ENCODE data around the gene P2RY13. TPM values are rescaled to one million over a fixed set of nuclear protein-coding genes. Genes with fewer than 3 reads are reported as not detected.

The P2RY13 gene
- total and polyA plus RNA-seq, 2 of the 4 experiments (the other 2 are of a cell fraction), result not detected

- no peaks in the 10 kb centered on the region for H3K79me1 ChIP-seq (ENCODE audit: low read depth in 1 of 2, low read length in 2 of 2)
- H2BK120ac ChIP-seq (ENCODE audit: low read depth, low read length), result peak overlapping the region; percentile 47
- TF ChIP-seq USF2 (IDR thresholded peaks at IDR 0.05; ENCODE audit: low read depth, low read length) (no peak), BHLHE40 (IDR thresholded peaks at IDR 0.05; ENCODE audit: low read depth, low read length) (no peak), RCOR1 (IDR thresholded peaks at IDR 0.05; ENCODE audit: insufficient replicate concordance, low read length) (no peak), ELK1 (IDR thresholded peaks at IDR 0.05; ENCODE audit: borderline replicate concordance, low read depth, low read length) (no peak), NFE2L2 (IDR thresholded peaks at IDR 0.05; ENCODE audit: low read depth, low read length) (no peak), RAD21 (IDR thresholded peaks at IDR 0.05; ENCODE audit: low read length) (no peak), CTCF (conservative IDR thresholded peaks at IDR 0.05; ENCODE audit: low read depth, low read length) (no peak), FOS (IDR thresholded peaks at IDR 0.05; ENCODE audit: low read depth, low read length) (no peak), MAFK (IDR thresholded peaks at IDR 0.05; ENCODE audit: low read depth, low read length) (no peak), SMC3 (IDR thresholded peaks at IDR 0.05; ENCODE audit: low read depth, low read length) (no peak), CEBPB (IDR thresholded peaks at IDR 0.05; ENCODE audit: low read depth, low read length) (no peak), RFX5 (IDR thresholded peaks at IDR 0.05; ENCODE audit: low read depth, low read length) (no peak), POLR2A (IDR thresholded peaks at IDR 0.05; ENCODE audit: low read depth, low read length) (no peak), MAZ (IDR thresholded peaks at IDR 0.05; ENCODE audit: borderline replicate concordance, low read depth, low read length) (no peak), MXI1 (IDR thresholded peaks at IDR 0.05; ENCODE audit: borderline replicate concordance, low read depth, low read length) (no peak), CHD1 (IDR thresholded peaks at IDR 0.05; ENCODE audit: low read depth, low read length) (no peak)
- dilution Hi-C loops (cut with HindIII; ENCODE audit: low sequenced_read_pairs, unreplicated experiment), result no loop called here
- peaks cover 6% of the 10 kb centered on the region; the same call in 1 of the 2 replicates for H3K9me1 ChIP-seq (ENCODE audit: insufficient read depth, low read length)
- no peak overlapping the region for H2BK5ac ChIP-seq (ENCODE audit: low read depth, low read length, poor library complexity, severe bottlenecking)
- H3K4me1 ChIP-seq (ENCODE audit: control insufficient read depth, insufficient read depth, low read length), result peaks cover 13% of the 10 kb centered on the region
- H3K9me3 ChIP-seq (ENCODE audit: control insufficient read depth, insufficient read depth, low read length), result peaks cover 5% of the 10 kb centered on the region
- no peak overlapping the region for H4K91ac ChIP-seq (ENCODE audit: insufficient read depth, low read depth, low read length)
- no peaks in the 10 kb centered on the region for H3K27me3 ChIP-seq (ENCODE audit: control insufficient read depth, insufficient read depth, low read length)
- CTCF ChIA-PET, result interaction anchor here (1.0 to 1.2 kb wide), 2 partner anchors 11 to 12 kb away, joined by 3 to 8 read pairs; no protein-coding TSS in a partner anchor
- no TSS peak for BruUV-seq (replicated peaks)
- no peak overlapping the region; the same call in 1 of the 2 replicates for H2AK5ac ChIP-seq (ENCODE audit: low read depth, low read length)
- H3K36me3 ChIP-seq (ENCODE audit: control insufficient read depth, insufficient read depth, low read length), result no peaks in the 10 kb centered on the region
- no CpG with 5 or more reads among the region's 2 CpGs for WGBS, 2 experiments (ENCODE audit: extremely low coverage in 2 of 2, insufficient read length in 1 of 2)
- ATAC-seq (ENCODE audit: low read depth), result no peak
- in situ Hi-C loops (cut with MboI; ENCODE audit: low sequenced_read_pairs), result no loop called here
- no peak for DNase-seq
- H4K20me1 ChIP-seq (ENCODE audit: insufficient read depth, low read length), result no peaks in the 10 kb centered on the region
- H2BK15ac ChIP-seq (ENCODE audit: low read depth, low read length), result peak overlapping the region; percentile 56; the same call in 2 of the 3 replicates
- 0 out of 2 replicates have a peak overlapping the region, but pooled peaks have one; percentile 82 for H3K23ac ChIP-seq (ENCODE audit: low read depth, low read length)
- POLR2A ChIA-PET (ENCODE audit: unreplicated experiment), result no interaction called here
- no peak overlapping the region for H3K4me3 ChIP-seq (ENCODE audit: insufficient read depth, low read depth, low read length)
- H3K18ac ChIP-seq (ENCODE audit: low read depth, low read length), result peak overlapping the region; percentile 83; the same call in 1 of the 2 replicates
- H2AFZ ChIP-seq (replicated peaks; ENCODE audit: low read length, poor library complexity), result no peak overlapping the region
- intact Hi-C loops (cut with micrococcal nuclease), result no loop called here
- no peak overlapping the region for H3K9ac ChIP-seq (ENCODE audit: low read depth, low read length)
- H4K5ac ChIP-seq (ENCODE audit: low read depth, low read length), result peak overlapping the region; percentile 64; the same call in 1 of the 2 replicates
- H3K4me2 ChIP-seq (ENCODE audit: low read depth, low read length), result no peak overlapping the region
- no peak overlapping the region for H3K56ac ChIP-seq (ENCODE audit: extremely low read depth, insufficient read depth, low read length)
- no peak overlapping the region for H2AK9ac ChIP-seq (replicated peaks; ENCODE audit: low read depth, low read length, poor library complexity)
- no peak overlapping the region for H3K27ac ChIP-seq (ENCODE audit: insufficient read depth, low read length)
- no peak overlapping the region; the same call in 1 of the 2 replicates for H3K4ac ChIP-seq (ENCODE audit: low read depth, low read length)
- peak overlapping the region; percentile 75; the same call in 1 of the 2 replicates for H2BK20ac ChIP-seq (ENCODE audit: low read depth, low read length)
- peak overlapping the region in 1 of 2 experiments; percentile 71; a peak in 2 of 4 replicates for H4K8ac ChIP-seq (ENCODE audit: low read depth in 2 of 2, low read length in 2 of 2)
- 0 out of 2 replicates have a peak overlapping the region, but pooled peaks have one; percentile 19 for H3K14ac ChIP-seq (replicated peaks; ENCODE audit: low read depth, low read length)
These were observed 13.5 kb downstream of the P2RY13 start for GRCh38 chr3:151315846-151316245.

All from IMR-90 (cell line).